HG03378 (cell line): ENCODE results near the gene TMEM273.

Experiments
- ATAC-seq: cut with Tn5 transposase; IDR thresholded peaks from one replicate; pipeline ENCODE4 v1.9.1; 2021; ENCODE audit warnings: mild to moderate bottlenecking, moderate library complexity; ENCODE audit not compliant: unreplicated experiment

TMEM273 gene

GRCh38 chr10:49165821-49166483 is 22.2 kb downstream of the TMEM273 start:
- ATAC-seq = no peak

GRCh38 chr10:49165259-49165658 is 22.9 kb downstream of the TMEM273 start:
- ATAC-seq = no peak

GRCh38 chr10:49164559-49165188 is 23.5 kb downstream of the TMEM273 start:
- ATAC-seq = no peak

GRCh38 chr10:49163741-49164140 is 24.4 kb downstream of the TMEM273 start:
- ATAC-seq = no peak

GRCh38 chr10:49162761-49163310 is 25.4 kb downstream of the TMEM273 start:
- ATAC-seq = no peak

- ATAC-seq = no peak
Measured at GRCh38 chr10:49162063-49162462, 26.1 kb downstream of the TMEM273 start.

- ATAC-seq = no peak
Measured at GRCh38 chr10:49161411-49161997, 26.7 kb downstream of the TMEM273 start.

- no peak for ATAC-seq
Measured at GRCh38 chr10:49160814-49161213, 27.4 kb downstream of the TMEM273 start.

- no peak for ATAC-seq
Measured at GRCh38 chr10:49160110-49160509, 28.1 kb downstream of the TMEM273 start.

- no peak for ATAC-seq
Measured at GRCh38 chr10:49158915-49159314, 29.3 kb downstream of the TMEM273 start.

GRCh38 chr10:49158404-49158803 is 29.8 kb downstream of the TMEM273 start:
- ATAC-seq = no peak

- no peak for ATAC-seq
Measured at GRCh38 chr10:49157229-49157628, 31.0 kb downstream of the TMEM273 start.

GRCh38 chr10:49154641-49155040 is 33.5 kb downstream of the TMEM273 start:
- ATAC-seq = no peak

GRCh38 chr10:49153971-49154370 is 34.2 kb downstream of the TMEM273 start:
- no peak for ATAC-seq

GRCh38 chr10:49153115-49153514 is 35.1 kb downstream of the TMEM273 start:
- ATAC-seq = no peak

- no peak for ATAC-seq
Measured at GRCh38 chr10:49152663-49153062, 35.5 kb downstream of the TMEM273 start.

GRCh38 chr10:49152037-49152436 is 36.2 kb downstream of the TMEM273 start:
- ATAC-seq = no peak

GRCh38 chr10:49151481-49151880 is 36.7 kb downstream of the TMEM273 start:
- ATAC-seq = no peak

GRCh38 chr10:49151025-49151445 is 37.2 kb downstream of the TMEM273 start:
- ATAC-seq = no peak

- ATAC-seq = no peak
Measured at GRCh38 chr10:49150426-49150825, 37.8 kb downstream of the TMEM273 start.

GRCh38 chr10:49149881-49150280 is 38.3 kb downstream of the TMEM273 start:
- no peak for ATAC-seq
